ENCODE results near the gene MAPK13.

The MAPK13 gene

DNA sequence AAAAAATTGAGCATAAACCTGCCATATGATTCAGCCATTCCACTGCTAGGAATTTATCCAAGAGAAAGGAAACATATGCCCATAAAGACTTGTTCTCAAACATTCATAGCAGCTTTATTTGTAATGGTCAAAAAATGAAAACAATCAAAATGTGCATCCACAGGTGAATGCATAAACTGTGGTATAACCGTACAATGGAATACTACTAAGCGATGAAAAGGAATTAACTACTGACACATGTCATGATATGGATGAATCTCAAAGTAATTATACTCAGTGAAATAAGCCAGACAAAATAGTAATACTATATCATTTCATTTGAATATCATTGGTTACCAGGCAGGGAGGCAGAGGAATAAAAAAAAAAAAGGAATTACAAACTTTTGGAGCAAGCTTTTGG is 40.4 kb downstream of the MAPK13 start:
- no peak for ATAC-seq
- TF ChIP-seq ARNTL (CRISPR knock-in tag; IDR thresholded peaks at IDR 0.05; ENCODE audit: borderline replicate concordance, low read depth), result no peak
- TF ChIP-seq SNAI2 (CRISPR knock-in tag; IDR thresholded peaks at IDR 0.05), result no peak
- peak; percentile 87 for TF ChIP-seq ZNF8 (CRISPR knock-in tag; IDR thresholded peaks at IDR 0.05)
- no peak for TF ChIP-seq POU6F1 (CRISPR knock-in tag; IDR thresholded peaks at IDR 0.05; ENCODE audit: borderline replicate concordance, low read depth)
- TF ChIP-seq ZC3H10 (CRISPR knock-in tag; IDR thresholded peaks at IDR 0.05), result no peak
- TF ChIP-seq CSRNP3 (CRISPR knock-in tag; IDR thresholded peaks at IDR 0.05), result no peak

DNA sequence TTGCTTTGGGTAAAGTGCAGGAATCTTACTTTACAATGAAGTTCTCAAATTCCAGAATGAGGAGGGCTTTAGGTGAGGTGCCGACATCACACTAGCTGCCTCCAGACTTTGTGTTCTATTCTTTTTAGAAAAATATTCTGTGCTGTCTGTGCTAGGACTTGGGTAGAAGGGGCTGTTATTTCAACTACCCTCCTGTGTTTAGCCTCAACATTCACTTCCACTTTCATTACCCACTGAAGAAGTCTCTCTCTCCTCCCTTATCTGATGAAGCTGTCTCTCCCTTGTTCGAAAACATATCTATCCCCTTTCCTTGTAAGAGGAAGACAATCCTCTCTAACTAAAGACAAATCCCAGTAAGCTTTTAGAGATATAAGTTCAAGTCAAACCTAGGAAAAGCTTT is 41.3 kb downstream of the MAPK13 start:
- ATAC-seq, result no peak
- TF ChIP-seq BACH2 (CRISPR knock-in tag; IDR thresholded peaks at IDR 0.05; ENCODE audit: borderline replicate concordance), result no peak
- TF ChIP-seq CSDC2 (CRISPR knock-in tag; IDR thresholded peaks at IDR 0.05), result no peak
- no peak for TF ChIP-seq ZNF8 (CRISPR knock-in tag; IDR thresholded peaks at IDR 0.05)
- TF ChIP-seq ZFP3 (CRISPR knock-in tag; IDR thresholded peaks at IDR 0.05), result no peak
- TF ChIP-seq, protein P1, sequence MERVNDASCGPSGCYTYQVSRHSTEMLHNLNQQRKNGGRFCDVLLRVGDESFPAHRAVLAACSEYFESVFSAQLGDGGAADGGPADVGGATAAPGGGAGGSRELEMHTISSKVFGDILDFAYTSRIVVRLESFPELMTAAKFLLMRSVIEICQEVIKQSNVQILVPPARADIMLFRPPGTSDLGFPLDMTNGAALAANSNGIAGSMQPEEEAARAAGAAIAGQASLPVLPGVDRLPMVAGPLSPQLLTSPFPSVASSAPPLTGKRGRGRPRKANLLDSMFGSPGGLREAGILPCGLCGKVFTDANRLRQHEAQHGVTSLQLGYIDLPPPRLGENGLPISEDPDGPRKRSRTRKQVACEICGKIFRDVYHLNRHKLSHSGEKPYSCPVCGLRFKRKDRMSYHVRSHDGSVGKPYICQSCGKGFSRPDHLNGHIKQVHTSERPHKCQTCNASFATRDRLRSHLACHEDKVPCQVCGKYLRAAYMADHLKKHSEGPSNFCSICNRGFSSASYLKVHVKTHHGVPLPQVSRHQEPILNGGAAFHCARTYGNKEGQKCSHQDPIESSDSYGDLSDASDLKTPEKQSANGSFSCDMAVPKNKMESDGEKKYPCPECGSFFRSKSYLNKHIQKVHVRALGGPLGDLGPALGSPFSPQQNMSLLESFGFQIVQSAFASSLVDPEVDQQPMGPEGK (CRISPR knock-in tag; IDR thresholded peaks at IDR 0.05; ENCODE audit: borderline replicate concordance), result no peak
- TF ChIP-seq RARB (CRISPR knock-in tag; IDR thresholded peaks at IDR 0.05), result no peak
- no peak for TF ChIP-seq PPARA (CRISPR knock-in tag; IDR thresholded peaks at IDR 0.05; ENCODE audit: borderline replicate concordance)
- TF ChIP-seq, protein P2, sequence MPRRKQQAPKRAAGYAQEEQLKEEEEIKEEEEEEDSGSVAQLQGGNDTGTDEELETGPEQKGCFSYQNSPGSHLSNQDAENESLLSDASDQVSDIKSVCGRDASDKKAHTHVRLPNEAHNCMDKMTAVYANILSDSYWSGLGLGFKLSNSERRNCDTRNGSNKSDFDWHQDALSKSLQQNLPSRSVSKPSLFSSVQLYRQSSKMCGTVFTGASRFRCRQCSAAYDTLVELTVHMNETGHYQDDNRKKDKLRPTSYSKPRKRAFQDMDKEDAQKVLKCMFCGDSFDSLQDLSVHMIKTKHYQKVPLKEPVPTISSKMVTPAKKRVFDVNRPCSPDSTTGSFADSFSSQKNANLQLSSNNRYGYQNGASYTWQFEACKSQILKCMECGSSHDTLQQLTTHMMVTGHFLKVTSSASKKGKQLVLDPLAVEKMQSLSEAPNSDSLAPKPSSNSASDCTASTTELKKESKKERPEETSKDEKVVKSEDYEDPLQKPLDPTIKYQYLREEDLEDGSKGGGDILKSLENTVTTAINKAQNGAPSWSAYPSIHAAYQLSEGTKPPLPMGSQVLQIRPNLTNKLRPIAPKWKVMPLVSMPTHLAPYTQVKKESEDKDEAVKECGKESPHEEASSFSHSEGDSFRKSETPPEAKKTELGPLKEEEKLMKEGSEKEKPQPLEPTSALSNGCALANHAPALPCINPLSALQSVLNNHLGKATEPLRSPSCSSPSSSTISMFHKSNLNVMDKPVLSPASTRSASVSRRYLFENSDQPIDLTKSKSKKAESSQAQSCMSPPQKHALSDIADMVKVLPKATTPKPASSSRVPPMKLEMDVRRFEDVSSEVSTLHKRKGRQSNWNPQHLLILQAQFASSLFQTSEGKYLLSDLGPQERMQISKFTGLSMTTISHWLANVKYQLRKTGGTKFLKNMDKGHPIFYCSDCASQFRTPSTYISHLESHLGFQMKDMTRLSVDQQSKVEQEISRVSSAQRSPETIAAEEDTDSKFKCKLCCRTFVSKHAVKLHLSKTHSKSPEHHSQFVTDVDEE (CRISPR knock-in tag; IDR thresholded peaks at IDR 0.05), result no peak
- no peak for TF ChIP-seq TOX (CRISPR knock-in tag; IDR thresholded peaks at IDR 0.05; ENCODE audit: borderline replicate concordance)
- TF ChIP-seq CREB5 (CRISPR knock-in tag; IDR thresholded peaks at IDR 0.05; ENCODE audit: low read depth), result no peak
- TF ChIP-seq TCF4 (CRISPR knock-in tag; IDR thresholded peaks at IDR 0.05; ENCODE audit: borderline replicate concordance), result no peak

DNA sequence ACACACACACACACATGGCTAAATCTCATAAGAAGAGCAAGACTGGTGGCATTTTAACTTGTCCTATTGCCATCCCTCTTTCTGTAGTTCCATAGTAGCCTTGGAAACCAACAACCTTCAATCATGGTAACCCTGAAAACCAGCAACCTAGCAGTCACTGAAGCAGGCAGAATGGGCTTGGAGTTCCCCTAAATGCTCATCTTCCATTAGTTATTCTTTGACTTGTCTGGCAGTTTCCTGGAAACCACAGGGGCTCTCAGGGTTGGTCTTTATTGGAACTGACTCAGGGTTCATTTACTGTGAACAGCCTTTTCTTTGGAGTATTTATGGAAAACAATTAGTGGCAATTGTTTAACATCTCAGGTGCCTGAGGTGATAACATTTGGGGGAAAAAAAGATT is 46.9 kb downstream of the MAPK13 start:
- TF ChIP-seq ZNF70 (CRISPR knock-in tag; IDR thresholded peaks at IDR 0.05) (no peak), CSRNP3 (CRISPR knock-in tag; IDR thresholded peaks at IDR 0.05) (no peak), PPARA (CRISPR knock-in tag; IDR thresholded peaks at IDR 0.05; ENCODE audit: borderline replicate concordance) (no peak), CREB5 (CRISPR knock-in tag; IDR thresholded peaks at IDR 0.05; ENCODE audit: low read depth) (no peak), ZFP3 (CRISPR knock-in tag; IDR thresholded peaks at IDR 0.05) (no peak), TCF4 (CRISPR knock-in tag; IDR thresholded peaks at IDR 0.05; ENCODE audit: borderline replicate concordance) (no peak), OSR1 (CRISPR knock-in tag; IDR thresholded peaks at IDR 0.05) (no peak)
- TF ChIP-seq, protein P1 (CRISPR knock-in tag; IDR thresholded peaks at IDR 0.05; ENCODE audit: borderline replicate concordance), result no peak
- no peak for ATAC-seq

Measured in SK-N-SH treated with all-trans-retinoic acid at 6 μM for 48 hours (cell line).